DOHH2 (cell line): ENCODE results near the gene MYLK.

Experiments used
- H3F3A ChIP-seq: fragments of 200-600 bp; sonication (generic), shearing (Covaris generic); 2 replicates; pipeline ENCODE4 v1.6.0; 2016; ENCODE audit warnings: antibody characterized with exemption, mild to moderate bottlenecking; ENCODE audit not compliant: control insufficient read depth, insufficient read depth
- H3K27ac ChIP-seq: fragments of 200-600 bp; sonication (generic); 2 replicates; pipeline ENCODE4 v1.5.1; 2014; ENCODE audit warnings: low read depth, mild to moderate bottlenecking, low read length, moderate library complexity
- H3K27me3 ChIP-seq: fragments of 200-600 bp; sonication (generic); 2 replicates; pipeline ENCODE4 v1.6.1; 2014; ENCODE audit warnings: mild to moderate bottlenecking, low read length, mixed read lengths; ENCODE audit not compliant: control insufficient read depth
- H3K36me3 ChIP-seq: fragments of 200-600 bp; sonication (generic); 2 replicates; pipeline ENCODE4 v1.6.1; 2014; ENCODE audit warnings: mild to moderate bottlenecking, low read length, moderate library complexity, mixed read lengths; ENCODE audit not compliant: control insufficient read depth
- H3K4me1 ChIP-seq: fragments of 200-600 bp; sonication (generic); 2 replicates; pipeline ENCODE4 v1.6.1; 2014; ENCODE audit warnings: mild to moderate bottlenecking, low read length, mixed read lengths; ENCODE audit not compliant: control insufficient read depth
- H3K4me2 ChIP-seq: fragments of 200-600 bp; sonication (generic); 2 replicates; pipeline ENCODE4 v1.6.0; 2014; ENCODE audit warnings: mild to moderate bottlenecking, low read length, moderate library complexity
- H3K4me3 ChIP-seq: fragments of 200-600 bp; sonication (generic); 2 replicates; pipeline ENCODE4 v1.5.1; 2014; ENCODE audit warnings: mild to moderate bottlenecking, low read length, mixed read lengths
- H3K79me2 ChIP-seq: fragments of 200-600 bp; sonication (generic); 2 replicates; pipeline ENCODE4 v1.6.1; 2014; ENCODE audit warnings: mild to moderate bottlenecking, low read length, mixed read lengths; ENCODE audit not compliant: control insufficient read depth
- H3K9me2 ChIP-seq: fragments of 200-600 bp; sonication (generic); replicated peaks from 2 replicates; pipeline ENCODE4 v1.6.1; 2014; ENCODE audit warnings: mild to moderate bottlenecking, low read length, mixed read lengths; ENCODE audit not compliant: control insufficient read depth
- H3K9me3 ChIP-seq: fragments of 200-600 bp; sonication (generic); 2 replicates; pipeline ENCODE4 v1.6.1; 2014; ENCODE audit warnings: antibody characterized with exemption, low read length, mixed read lengths; ENCODE audit not compliant: control insufficient read depth, insufficient read depth
- H4K20me1 ChIP-seq: fragments of 200-600 bp; sonication (generic); 2 replicates; pipeline ENCODE4 v1.6.0; 2014; ENCODE audit warnings: low read depth, mild to moderate bottlenecking, antibody characterized with exemption, low read length, moderate library complexity; ENCODE audit not compliant: control insufficient read depth, insufficient read depth
- EZH2phosphoT487 ChIP-seq: fragments of 200-600 bp; sonication (generic); IDR thresholded peaks from 2 replicates; pipeline ENCODE4 v1.6.1; 2017; ENCODE audit warnings: borderline replicate concordance, mild to moderate bottlenecking, antibody characterized with exemption, low read length, moderate library complexity, mixed read lengths
- TF ChIP-seq, protein P1 (sequence below): fragments of 200-600 bp; sonication (generic); IDR thresholded peaks from one replicate; pipeline ENCODE4 v1.5.1; 2014; ENCODE audit warnings: antibody characterized with exemption, mild to moderate bottlenecking, low read depth, low read length; ENCODE audit not compliant: poor library complexity, severe bottlenecking

Gene MYLK

DNA sequence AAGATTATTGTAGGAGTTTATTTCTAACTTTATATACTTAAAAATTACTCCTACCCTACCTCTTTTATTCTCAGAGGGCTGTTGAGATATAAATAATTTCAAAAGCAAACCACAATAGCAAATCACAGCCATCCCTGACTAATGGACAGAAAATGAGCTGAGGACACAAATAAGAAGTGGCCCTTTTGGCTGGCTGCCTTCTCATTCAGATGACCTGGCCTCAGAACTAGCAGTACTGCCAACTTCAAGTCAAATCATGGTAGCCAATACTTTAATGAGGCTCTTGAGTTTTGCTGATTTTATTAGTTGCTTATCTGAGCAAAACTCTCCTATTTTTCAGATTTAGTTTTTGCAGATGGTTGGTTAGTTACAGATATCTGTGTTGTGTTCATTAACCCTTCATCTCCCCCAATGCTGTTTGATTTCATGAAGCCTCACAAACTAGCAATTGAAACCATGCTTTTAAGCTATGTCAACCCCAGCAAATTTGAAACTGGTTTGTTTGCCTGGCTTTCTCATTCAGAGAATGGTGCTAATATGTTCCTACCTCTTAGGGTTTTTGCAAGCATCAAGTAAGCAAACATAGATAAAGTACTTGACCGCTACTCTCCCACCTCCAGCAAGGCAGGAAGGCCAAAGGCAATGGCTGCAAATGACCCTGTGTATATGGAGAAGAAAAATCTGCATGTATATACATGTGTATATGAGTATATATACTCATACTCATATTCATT lies 225.8 kb downstream of the MYLK start:
- Histone ChIP-seq H3K4me3 (no peak overlapping the region), H3K27ac (no peak overlapping the region), H3F3A (no peaks in the 10 kb centered on the region), H3K4me1 (no peaks in the 10 kb centered on the region), H3K4me2 (no peak overlapping the region), H3K36me3 (no peaks in the 10 kb centered on the region), H3K27me3 (peaks cover 22% of the 10 kb centered on the region), H3K9me2 (no peaks in the 10 kb centered on the region), H3K9me3 (peaks cover 5% of the 10 kb centered on the region; the same call in 1 of the 2 replicates), H4K20me1 (no peaks in the 10 kb centered on the region), H3K79me2 (no peaks in the 10 kb centered on the region)
- TF ChIP-seq, protein P1, sequence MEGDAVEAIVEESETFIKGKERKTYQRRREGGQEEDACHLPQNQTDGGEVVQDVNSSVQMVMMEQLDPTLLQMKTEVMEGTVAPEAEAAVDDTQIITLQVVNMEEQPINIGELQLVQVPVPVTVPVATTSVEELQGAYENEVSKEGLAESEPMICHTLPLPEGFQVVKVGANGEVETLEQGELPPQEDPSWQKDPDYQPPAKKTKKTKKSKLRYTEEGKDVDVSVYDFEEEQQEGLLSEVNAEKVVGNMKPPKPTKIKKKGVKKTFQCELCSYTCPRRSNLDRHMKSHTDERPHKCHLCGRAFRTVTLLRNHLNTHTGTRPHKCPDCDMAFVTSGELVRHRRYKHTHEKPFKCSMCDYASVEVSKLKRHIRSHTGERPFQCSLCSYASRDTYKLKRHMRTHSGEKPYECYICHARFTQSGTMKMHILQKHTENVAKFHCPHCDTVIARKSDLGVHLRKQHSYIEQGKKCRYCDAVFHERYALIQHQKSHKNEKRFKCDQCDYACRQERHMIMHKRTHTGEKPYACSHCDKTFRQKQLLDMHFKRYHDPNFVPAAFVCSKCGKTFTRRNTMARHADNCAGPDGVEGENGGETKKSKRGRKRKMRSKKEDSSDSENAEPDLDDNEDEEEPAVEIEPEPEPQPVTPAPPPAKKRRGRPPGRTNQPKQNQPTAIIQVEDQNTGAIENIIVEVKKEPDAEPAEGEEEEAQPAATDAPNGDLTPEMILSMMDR: no peak
- TF ChIP-seq EZH2phosphoT487: no peak

- Histone ChIP-seq H4K20me1 (no peaks in the 10 kb centered on the region), H3K79me2 (no peaks in the 10 kb centered on the region), H3K4me2 (no peak overlapping the region), H3K9me2 (no peaks in the 10 kb centered on the region), H3K4me1 (no peaks in the 10 kb centered on the region), H3K27ac (no peak overlapping the region), H3K36me3 (no peaks in the 10 kb centered on the region), H3K9me3 (peaks cover 5% of the 10 kb centered on the region; the same call in 1 of the 2 replicates), H3K27me3 (peaks cover 22% of the 10 kb centered on the region), H3F3A (no peaks in the 10 kb centered on the region), H3K4me3 (no peak overlapping the region)
- TF ChIP-seq, protein P1: no peak
Measured at GRCh38 chr3:123657568-123657967, 226.6 kb downstream of the MYLK start.

GRCh38 chr3:123657111-123657510 lies 227.0 kb downstream of the MYLK start:
- H3K79me2 ChIP-seq: no peaks in the 10 kb centered on the region
- H3K27ac ChIP-seq: no peak overlapping the region
- no peaks in the 10 kb centered on the region for H3F3A ChIP-seq
- H3K4me1 ChIP-seq: no peaks in the 10 kb centered on the region
- no peak for TF ChIP-seq EZH2phosphoT487
- TF ChIP-seq, protein P1: no peak
- H4K20me1 ChIP-seq: no peaks in the 10 kb centered on the region
- peaks cover 22% of the 10 kb centered on the region for H3K27me3 ChIP-seq
- peaks cover 5% of the 10 kb centered on the region; the same call in 1 of the 2 replicates for H3K9me3 ChIP-seq
- no peak overlapping the region for H3K4me3 ChIP-seq
- no peak overlapping the region for H3K4me2 ChIP-seq
- H3K36me3 ChIP-seq: no peaks in the 10 kb centered on the region
- H3K9me2 ChIP-seq: no peaks in the 10 kb centered on the region
